IPS-NIHi11 (cell line): ENCODE data around the gene GID4.
"Not testable (repeated sequence)": the region's sequence is repeated elsewhere in the genome, so short reads cannot be mapped to it uniquely, and the experiment has no call there.

Experiments used
- DNase-seq: peaks from one replicate; pipeline ENCODE4 v3.0.0; 2012; ENCODE audit warnings: mixed read lengths, low spot score

The GID4 gene

DNA sequence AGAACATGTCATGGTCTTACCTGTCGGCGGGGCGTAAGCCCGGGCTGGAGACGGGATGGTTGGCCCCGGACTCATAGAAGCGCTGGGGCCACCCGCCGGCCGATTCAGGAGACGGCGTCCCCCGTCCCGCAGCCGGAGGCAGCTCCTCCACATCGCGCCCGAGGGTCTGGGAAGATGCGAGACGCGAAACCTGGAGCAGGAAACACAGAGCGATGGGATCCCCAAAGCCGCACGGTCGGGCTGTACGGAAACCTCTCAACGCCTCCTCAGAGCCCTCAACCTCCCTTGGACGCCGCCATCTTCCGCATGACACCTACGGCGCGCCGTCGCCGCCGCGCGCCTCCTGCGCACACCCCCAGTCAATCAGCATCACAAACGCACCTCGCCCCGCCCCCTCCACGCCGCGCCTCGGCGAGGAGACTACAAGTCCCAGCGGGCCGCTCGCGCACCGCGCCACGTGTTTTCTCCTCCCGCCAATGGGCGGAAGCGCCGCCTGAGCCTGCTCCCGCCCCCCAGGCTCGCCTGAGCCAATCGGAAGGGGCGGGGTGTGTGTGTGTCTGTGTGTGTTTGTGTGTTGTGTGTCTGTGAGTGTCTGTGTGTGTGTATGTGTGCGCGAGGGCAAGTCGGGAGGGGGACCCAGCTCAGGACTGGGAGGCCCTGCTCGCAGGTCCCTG is at the start of gene GID4, which contains the start of gene ATPAF2:
TSS of gene GID4 (plus strand) at position 548 of the 674 bp plus-strand sequence. CDS start at position 605, 57 bp downstream.
TSS of gene ATPAF2 (minus strand) at position 308 of the 674 bp plus-strand sequence. CDS start at position 153, 155 bp downstream.
- DNase-seq, result peak; percentile 99

DNA sequence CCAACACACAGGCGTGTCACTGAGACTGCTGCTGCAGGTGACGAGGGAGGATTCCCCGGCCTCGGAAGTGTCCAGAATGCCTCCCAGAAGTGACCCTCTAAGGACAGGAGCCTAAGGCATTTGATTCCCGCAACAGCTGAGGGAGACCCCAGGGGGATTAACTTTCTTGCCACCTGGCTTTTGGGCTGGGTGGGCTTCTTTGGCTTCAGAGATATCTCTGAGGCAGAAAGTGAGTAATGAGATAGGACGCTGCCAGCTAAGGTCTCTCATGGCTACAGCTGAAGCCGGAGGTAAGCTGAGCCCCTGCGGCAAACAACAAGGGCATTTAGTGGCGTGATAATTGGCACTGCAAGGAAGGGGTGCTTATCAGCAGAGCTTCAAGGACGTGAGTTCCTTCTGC is 49.6 kb upstream of the GID4 start:
- no peak for DNase-seq

- DNase-seq, result no peak
Measured at GRCh38 chr17:17990282-17990681, 48.9 kb upstream of the GID4 start.

DNA sequence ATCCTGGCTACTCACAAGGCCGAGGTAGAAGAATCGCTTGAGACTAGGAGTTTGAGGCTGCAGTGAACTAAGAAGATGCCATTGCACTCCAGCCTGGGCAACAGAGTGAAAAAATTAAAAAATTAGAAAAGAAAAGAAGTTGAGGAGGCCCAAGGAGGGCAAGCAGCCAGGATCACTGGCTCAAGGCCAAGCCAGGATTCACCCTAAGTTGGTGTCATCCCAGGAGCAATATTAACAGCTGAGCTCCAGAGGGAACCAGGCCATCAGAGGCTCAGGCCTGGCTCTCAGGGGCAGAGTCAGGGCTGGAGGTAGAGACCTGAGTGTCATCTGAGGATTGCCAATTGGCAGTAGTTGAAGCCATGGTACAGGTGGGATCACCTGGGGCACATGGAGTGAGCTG is 45.8 kb upstream of the GID4 start:
- DNase-seq, result no peak

DNA sequence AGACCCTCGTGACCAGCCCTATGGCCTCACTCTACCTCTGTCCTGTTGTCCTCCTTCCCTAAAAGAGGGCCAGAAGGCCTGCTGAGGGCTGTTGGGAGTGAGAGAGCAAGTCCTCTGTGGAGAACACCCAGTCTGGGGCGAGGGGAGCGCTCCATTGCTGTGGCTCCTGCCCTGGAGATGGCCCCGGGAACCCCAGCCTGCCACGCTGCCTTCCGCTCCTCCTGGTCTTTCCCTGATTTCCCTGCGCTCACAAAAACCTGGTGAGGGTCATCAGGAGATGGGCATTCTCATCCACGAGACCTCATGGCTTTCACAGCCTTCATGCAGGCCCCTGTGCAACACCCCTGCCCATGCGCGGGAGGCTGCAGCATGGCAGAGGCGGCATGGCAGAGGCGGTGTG is 45.4 kb upstream of the GID4 start:
- no peak for DNase-seq

- peak; percentile 81 for DNase-seq
Measured at GRCh38 chr17:17994271-17995069, 44.7 kb upstream of the GID4 start.

DNA sequence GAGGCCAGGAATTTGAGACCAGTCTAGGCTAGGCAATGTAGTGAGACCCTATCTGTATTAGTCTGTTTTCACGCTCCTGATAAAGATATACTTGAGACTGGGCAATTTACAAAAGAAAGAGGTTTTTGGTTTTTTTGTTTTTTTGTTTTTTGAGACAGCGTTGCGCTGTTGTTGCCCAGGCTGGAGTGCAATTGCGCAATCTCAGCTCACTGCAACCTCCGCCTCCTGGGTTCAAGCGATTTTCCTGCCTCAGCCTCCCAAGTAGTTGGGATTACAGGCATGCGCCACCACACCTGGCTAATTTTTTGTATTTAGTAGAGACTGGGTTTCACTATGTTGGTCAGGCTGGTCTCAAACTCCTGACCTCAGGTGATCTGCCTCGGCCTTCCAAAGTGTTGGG is 43.3 kb upstream of the GID4 start:
- not testable (repeated sequence) for DNase-seq

DNA sequence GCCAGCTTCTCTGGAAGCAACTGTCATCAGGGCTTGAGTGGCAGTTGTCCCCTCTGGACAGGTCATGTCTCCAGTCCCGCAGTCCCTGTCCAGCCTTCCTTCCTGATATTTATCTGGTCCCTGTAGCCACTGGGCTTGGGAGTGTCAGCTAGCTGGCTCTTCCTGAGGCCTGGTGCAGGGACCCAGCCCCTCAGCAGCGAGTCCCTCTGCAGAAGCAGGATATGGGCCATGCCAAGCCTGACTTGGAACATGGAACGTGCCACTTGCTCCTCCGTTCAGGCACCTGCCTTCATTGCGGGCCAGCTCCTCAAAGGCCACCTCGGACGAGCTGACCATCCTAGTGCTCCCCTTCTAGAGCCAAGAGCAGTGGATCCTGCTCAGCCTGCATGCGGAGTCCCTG is 40.3 kb upstream of the GID4 start:
- no peak for DNase-seq

- no peak for DNase-seq
Measured at GRCh38 chr17:17999364-18000029, 39.7 kb upstream of the GID4 start.

- DNase-seq, result no peak
Measured at GRCh38 chr17:18000030-18000408, 39.2 kb upstream of the GID4 start.

DNA sequence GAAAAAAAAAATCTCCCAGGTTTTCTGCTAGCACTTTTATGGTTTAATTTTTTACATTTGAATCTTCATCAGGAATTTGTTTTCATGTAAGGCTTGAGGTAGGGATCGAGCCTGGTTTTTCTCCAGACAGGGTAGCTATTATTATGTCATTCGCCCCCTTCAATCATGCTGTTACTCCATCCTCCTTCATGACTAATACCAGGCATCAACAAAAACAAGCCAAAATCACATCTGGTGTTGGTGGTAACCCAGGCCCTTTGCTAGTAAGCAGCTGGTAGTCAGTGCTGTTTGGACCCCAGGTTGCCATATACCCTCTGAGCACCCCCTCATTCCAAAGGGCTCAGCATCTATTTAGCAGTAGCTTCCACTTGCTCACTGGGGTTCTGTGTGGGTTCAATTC is 37.0 kb upstream of the GID4 start:
- no peak for DNase-seq

DNA sequence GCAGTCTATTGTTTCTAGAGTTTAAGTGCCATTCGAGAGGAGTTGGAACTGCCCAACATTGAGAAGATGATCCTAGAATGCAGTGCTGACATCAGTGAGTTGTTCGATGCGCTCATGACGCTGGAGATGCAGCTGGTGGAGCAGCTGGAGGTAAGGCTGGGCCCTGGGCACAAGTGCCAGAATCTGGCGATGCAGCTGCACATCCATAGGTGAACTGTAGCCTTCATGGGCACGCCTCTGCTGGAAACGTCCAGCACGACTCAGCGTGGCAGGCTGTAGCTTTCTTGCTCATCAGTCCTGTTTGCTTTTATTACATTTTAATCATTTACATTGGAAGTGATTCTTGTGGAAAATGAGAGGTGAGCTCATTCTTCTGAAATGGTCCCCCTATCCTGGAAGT is 34.9 kb upstream of the GID4 start:
- DNase-seq, result no peak

- peak; percentile 77 for DNase-seq
Measured at GRCh38 chr17:18004884-18005305, 34.3 kb upstream of the GID4 start.

DNA sequence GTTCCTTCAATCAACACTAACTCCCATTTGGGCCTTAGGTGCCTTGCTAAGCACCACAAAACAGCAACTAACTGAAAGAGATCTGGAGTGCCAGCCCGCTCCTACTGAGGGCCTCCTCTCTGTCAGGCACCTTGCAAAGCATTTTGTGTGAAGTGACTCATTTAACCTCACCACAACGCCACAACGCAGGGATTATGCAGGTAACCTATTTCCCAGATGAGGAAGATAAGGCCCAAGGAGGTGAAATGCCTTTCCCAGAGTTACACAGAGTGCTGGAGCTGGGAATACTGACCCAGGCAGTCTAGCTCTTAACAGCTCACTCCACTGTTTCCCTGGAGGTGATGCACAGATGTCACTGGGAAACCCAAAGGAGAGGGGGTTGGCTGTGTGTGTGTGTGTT is 33.7 kb upstream of the GID4 start:
- no peak for DNase-seq

- peak; percentile 82 for DNase-seq
Measured at GRCh38 chr17:18006495-18007239, 32.5 kb upstream of the GID4 start.

DNA sequence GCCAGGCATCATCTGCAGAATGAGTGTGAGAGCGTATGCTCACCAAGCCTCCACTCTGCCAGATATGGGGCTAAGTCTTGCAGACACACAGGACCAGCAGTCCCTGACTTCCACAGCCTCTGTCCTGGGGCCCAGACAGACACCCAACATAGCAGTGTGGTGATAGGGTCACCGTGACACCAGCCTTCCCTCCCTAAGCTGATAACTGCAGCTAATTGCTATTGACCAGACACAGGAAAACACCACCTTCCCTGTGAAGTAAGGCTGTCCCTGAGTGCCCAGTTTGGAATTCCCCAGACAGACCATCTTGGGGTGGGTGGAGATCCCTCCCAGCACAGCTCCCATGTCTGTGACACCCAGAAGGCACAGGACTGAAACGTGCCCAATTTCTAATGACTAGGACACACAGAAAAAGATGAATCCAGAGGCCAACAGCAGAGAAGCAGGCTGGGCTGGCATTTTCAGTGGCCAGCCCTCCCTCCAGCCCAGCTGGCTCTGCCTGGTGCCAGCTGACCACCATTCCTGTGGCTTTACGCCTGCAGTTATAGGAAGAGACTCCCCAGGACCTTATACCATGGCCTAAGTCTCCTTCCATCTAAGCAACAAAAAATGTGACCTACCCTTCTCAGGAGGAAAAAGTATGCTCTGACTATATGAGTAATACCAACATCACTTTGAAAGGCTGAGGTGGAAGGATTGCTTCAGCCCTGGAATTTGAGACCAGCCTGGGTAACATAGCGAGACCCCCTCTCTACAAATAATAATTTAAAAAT is 30.5 kb upstream of the GID4 start:
- no peak for DNase-seq

DNA sequence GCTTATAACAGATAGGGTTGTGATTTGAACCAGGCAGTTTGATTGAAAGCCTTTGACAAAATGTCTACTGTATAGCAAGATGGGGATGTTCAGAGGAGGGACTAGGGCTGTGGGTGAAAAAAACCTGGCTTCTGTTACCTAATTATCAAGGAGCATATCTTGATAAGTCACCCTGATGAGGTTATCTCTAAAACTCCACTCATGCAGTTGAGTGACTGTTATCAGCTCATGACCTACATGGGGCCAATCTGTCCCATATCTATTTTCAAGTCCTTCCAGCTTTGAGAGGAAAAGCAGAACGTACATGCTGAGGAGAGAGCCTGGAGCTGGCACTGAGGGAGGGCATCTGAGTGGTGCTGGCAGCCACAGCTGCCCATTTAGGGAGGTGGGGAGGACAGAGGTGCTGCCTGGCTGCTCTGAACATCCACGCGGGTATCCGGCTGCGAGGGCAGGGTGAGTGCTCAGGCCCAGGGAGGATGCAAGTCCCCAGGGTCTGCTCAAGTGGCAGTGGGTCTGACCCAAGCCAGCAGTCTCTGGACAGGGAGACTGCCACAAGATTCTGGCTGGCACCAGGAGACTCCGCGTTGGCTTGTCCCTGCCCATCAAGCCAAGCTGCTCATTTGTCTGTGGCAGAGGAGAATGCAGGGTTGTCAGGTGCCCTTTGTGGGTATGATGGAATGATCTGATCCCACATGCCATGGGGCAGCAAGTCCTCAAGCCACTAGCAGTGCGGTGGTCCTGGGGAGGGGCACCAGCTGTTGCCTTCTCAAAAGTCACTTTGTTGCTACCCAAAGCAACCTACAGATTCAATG is 29.4 kb upstream of the GID4 start:
- DNase-seq, result no peak

- DNase-seq, result no peak
Measured at GRCh38 chr17:18011286-18011685, 27.9 kb upstream of the GID4 start.

DNA sequence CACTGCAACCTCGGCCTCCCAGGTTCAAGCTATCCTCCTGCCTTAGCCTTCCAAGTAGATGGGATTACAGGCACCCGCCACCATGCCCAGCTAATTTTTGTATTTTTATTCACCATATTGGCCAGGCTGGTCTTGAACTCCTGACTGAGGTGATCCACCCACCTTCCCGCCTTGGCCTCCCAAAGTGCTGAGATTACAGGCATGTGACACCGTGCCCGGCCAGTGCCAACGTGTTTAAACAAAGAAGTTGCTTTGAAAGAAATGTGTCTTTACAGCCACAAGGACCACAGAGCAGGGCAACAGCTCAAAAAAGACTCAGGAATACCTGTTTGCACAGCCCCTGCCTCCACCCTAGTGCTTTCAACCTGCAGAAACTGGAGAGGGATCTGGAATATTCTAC is 25.2 kb upstream of the GID4 start:
- no peak for DNase-seq

DNA sequence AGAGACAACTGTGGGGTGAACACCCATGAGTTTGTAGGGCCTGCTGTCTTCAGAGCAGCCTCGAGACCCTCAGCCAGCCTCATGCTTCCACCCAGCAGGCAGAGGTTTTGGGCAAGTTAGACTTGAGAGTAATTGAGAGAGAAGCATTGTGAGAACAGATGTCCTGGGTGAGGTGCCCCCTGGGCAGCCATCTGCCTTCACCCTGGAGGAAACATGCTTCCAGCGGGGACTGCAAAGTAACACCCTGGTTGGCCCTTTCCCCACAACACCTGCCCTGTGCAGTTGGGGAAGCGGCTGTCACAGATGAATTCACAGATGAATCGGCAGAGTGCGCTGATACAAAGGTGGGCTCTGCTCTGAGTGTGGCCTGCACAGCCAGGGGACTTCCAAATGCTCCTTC is 23.6 kb upstream of the GID4 start:
- DNase-seq, result no peak

- no peak for DNase-seq
Measured at GRCh38 chr17:18016426-18016825, 22.8 kb upstream of the GID4 start.
